KOPT-K1 (cell line): Measurements from ENCODE around the gene EPHA6.

ENCODE experiments used
- H3K27ac ChIP-seq: fragments of 200-600 bp; sonication (generic); 2 replicates; pipeline ENCODE4 v1.5.1; 2016; ENCODE audit warnings: antibody characterized with exemption, mild to moderate bottlenecking, low read depth, low read length; ENCODE audit not compliant: poor library complexity, severe bottlenecking
- H3K36me3 ChIP-seq: fragments of 200-600 bp; sonication (generic); 2 replicates; pipeline ENCODE4 v1.5.1; 2017; ENCODE audit warnings: antibody characterized with exemption, mild to moderate bottlenecking, low read length, moderate library complexity; ENCODE audit not compliant: insufficient read depth
- H3K9me3 ChIP-seq: fragments of 200-600 bp; sonication (generic); 2 replicates; pipeline ENCODE4 v1.5.1; 2017; ENCODE audit warnings: antibody characterized with exemption, low read length, mild to moderate bottlenecking; ENCODE audit not compliant: insufficient read depth, poor library complexity, severe bottlenecking

Gene EPHA6

DNA sequence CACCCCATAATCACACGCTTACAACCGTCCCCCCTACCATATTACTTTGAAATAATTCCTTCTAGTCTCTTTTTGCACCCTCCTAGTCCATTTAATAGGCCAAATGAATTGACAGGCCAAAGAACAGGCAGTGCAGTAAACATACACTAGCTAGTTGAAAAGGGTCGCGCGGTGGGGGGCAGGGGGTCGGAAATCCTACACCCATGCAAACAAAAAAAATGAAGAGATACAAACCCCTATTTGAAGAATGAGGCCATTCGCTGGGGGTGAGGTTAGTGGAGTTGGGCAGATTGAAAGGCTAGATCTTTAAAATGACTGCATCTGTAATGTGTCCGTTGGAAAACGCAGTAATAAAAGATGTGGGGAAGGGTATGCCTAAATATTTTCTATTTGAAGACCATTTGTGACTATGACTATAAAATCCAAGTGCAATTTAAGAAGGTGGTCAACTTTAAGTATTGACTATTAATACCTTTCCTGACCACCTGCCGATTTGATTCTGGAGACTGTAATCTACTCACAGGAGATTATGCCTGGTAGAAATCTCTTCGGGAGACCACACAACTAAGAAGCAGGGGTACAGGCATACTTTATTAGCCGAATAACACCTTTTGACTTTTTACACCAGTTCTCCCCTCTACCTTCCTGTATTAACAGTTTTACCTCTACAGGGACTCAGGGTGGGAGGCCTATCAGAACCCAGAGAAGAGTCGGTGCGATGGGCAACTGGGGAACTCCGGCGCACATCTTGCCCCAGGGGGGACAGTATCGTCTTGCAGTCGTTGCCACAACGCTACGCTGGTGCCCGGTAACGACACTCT is 949.4 kb downstream of the EPHA6 start:
- H3K27ac ChIP-seq: peak overlapping the region; percentile 62
- no peaks in the 10 kb centered on the region for H3K9me3 ChIP-seq

DNA sequence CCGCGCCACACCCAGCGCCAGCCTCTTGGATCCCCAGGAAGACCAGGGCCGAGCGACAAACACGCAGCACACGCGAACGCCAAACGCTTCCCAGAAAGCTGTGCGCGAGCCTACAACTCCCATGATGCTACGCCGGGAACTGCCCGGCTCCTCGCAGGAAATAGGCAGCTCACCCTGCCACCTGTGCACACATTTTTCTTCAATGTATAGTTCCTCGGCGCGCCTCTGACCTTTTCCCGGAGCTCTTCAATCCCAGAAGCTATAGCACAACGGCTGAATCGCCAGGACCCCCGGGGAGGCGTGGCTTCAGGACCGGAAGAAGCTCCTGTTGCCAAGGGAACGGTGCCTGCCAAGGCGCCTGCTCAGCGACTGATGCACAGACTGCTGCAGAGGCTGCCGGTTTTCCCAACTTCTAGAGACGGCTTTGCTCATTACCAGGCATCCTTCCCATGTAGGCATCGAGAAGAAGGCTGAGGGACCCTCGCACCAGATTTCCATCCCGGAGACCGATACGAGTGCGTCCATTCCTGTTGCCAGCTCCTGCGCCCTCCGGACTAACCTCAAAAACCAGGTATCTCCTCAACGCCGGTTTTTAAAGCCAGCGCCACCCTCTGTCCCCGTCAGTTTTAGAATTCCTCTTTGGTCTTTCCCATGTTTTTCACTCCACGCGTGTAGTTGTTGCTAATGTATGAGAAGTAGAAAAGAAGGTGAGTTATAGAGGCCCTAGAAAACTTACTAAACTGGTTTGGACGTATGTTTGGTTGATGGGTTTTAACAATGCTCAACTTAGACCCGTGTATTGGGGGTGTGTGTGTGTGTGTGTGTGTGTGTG is 950.2 kb downstream of the EPHA6 start, which contains the start of gene ARL6:
Gene ARL6 (plus strand): TSS at position 352 of the 832 bp plus-strand sequence. CDS start 3,350 bp downstream, outside the sequence.
- peak within 1 kb of the TSS; percentile 62 for H3K27ac ChIP-seq
- H3K36me3 ChIP-seq: no peaks in the 10 kb centered on the region
- no peaks in the 10 kb centered on the region for H3K9me3 ChIP-seq

More for the DNA sequence above, 949.4 kb downstream of the EPHA6 start:
- H3K36me3 ChIP-seq: no peaks in the 10 kb centered on the region

DNA sequence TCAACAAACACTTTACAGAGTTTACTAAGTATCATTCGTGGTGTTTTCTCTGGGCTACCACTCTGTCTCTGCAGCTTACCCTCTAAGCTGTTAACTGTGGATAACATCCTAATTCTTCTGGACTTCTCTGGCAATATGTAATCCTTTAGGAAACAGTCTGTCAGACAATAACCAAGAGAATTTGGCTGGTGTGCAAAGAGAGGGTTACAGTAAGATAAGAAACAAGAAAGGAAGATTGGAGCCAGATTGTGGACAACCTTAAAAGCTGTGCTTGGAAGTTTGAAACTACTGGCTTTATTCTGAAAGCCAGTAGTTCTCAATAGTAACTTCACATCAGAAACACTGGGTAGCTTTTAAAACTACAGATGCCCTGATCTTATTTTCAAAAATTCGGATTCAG is 950.9 kb downstream of the EPHA6 start:
- no peaks in the 10 kb centered on the region for H3K36me3 ChIP-seq
- H3K9me3 ChIP-seq: no peaks in the 10 kb centered on the region
- H3K27ac ChIP-seq: no peak overlapping the region

DNA sequence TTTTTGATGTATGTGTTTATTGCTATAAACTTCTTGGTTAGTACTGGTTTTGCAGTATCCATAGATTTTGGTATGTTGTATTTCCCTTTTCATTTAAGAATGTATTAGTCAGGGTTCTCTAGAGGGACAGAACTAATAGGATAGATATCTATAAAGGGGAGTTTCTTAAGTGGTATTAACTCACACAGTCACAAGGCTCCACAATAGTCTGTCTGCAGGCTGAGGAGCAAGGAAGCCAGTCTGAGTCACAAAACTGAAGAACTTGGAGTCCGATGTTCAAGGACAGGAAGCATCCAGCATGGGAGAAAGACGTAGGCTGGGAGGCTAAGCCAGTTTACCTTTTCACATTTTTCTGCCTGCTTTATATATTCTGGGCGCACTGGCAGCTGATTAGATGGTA is 958.5 kb downstream of the EPHA6 start:
- H3K36me3 ChIP-seq: no peaks in the 10 kb centered on the region
- no peak overlapping the region for H3K27ac ChIP-seq
- peaks cover 6% of the 10 kb centered on the region for H3K9me3 ChIP-seq

DNA sequence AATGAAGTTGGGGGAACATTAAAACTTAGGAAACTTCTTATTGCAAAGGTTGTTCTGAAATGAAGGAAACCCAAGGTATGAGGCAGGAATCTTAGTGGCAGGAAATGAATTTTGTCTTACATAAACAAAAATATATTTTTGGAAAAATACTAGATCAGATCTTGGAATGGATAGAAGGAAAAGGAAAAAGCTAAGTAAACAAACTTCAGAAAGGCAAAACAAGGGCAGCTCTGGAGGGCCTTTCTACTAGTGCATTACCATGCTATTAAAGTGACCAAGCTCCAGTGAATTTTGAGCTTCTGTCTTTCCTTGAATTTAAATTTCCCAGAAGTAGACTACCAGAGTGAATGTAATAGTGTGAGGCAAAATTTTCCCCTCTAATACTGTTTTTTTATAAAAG is 963.8 kb downstream of the EPHA6 start:
- H3K27ac ChIP-seq: no peak overlapping the region
- H3K9me3 ChIP-seq: no peaks in the 10 kb centered on the region
- no peaks in the 10 kb centered on the region for H3K36me3 ChIP-seq

DNA sequence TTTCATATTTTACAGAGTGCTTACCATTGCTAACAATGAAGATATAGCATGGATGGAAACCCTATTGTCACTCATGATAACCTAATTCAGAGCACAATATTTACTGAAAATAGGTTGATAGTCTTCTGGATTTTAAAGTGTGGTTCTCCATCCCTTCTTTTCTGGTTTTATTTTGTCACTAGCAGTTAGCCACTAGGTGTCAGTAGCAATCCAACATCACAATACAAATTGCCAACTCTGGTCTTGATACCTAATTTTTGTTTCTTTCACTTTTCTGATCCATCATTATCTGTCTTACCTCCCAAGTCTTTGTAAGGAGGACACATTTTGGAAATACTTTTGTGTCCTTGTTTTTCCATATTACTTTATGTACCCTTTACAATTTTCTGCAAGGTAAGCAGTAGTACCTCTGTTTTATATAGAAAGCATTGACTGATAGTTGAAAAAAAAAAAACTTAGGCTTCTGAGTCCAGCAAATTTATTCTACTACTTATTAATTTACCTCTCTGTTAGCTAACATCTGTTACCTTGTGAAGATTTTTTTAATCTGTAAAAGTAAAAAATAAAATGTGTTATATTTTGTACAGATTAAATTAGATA is 979.1 kb downstream of the EPHA6 start:
- H3K9me3 ChIP-seq: no peaks in the 10 kb centered on the region
- H3K27ac ChIP-seq: no peak overlapping the region
- no peaks in the 10 kb centered on the region for H3K36me3 ChIP-seq

DNA sequence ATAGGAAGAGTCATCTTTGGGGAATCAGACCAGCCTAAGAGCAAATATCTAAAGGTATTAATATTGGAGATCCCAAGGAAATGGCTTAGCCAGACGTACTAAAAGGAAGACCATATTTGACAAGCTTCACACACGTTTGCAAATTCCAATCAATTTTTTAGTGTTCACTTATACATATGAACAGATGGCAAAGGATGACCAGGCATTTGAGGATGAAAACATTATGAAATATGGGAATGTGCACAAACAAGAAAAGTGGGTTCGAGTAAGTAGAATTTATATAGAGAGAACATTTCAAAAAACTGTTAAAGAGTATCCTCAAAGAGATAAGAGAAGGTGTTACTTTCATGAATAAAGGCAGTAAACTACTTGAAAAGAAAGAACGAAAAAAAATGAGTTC is 981.6 kb downstream of the EPHA6 start:
- Histone ChIP-seq H3K27ac (no peak overlapping the region), H3K9me3 (no peaks in the 10 kb centered on the region), H3K36me3 (no peaks in the 10 kb centered on the region)
